ENCODE data around the gene TAF8.
"Not testable (repeated sequence)": the region's sequence is repeated elsewhere in the genome, so short reads cannot be mapped to it uniquely, and the experiment has no call there.

Gene TAF8

GRCh38 chr6:42050297-42051267, at the start of gene TAF8:
TSS of gene TAF8 (plus strand) at chr6:42050524. CDS start at chr6:42050542, 18 bp downstream.
- peak within 1 kb of the TSS; percentile 79 for H3K27ac ChIP-seq
- no peak for DNase-seq (ENCODE audit: low read depth, low spot score)

- DNase-seq (ENCODE audit: low read depth, low spot score), result no peak
- H3K27ac ChIP-seq, result no peak overlapping the region
These were observed 48.8 kb upstream of the TAF8 start for GRCh38 chr6:42001506-42001905.

GRCh38 chr6:42003658-42004057, 46.7 kb upstream of the TAF8 start:
- not testable (repeated sequence) for H3K27ac ChIP-seq; DNase-seq (ENCODE audit: low read depth, low spot score)

GRCh38 chr6:42007286-42008137, 42.8 kb upstream of the TAF8 start:
- H3K27ac ChIP-seq, result no peak overlapping the region
- DNase-seq (ENCODE audit: low read depth, low spot score), result no peak

- H3K27ac ChIP-seq; DNase-seq (ENCODE audit: low read depth, low spot score): not testable (repeated sequence)
These were observed 42.2 kb upstream of the TAF8 start for GRCh38 chr6:42008138-42008528.

- no peak for DNase-seq (ENCODE audit: low read depth, low spot score)
- H3K27ac ChIP-seq, result no peak overlapping the region
These were observed 40.5 kb upstream of the TAF8 start for GRCh38 chr6:42009844-42010184.

- no peak overlapping the region for H3K27ac ChIP-seq
- DNase-seq (ENCODE audit: low read depth, low spot score), result no peak
These were observed 40.0 kb upstream of the TAF8 start for GRCh38 chr6:42010185-42010891.

GRCh38 chr6:42010909-42011308, 39.4 kb upstream of the TAF8 start:
- DNase-seq (ENCODE audit: low read depth, low spot score), result no peak
- no peak overlapping the region for H3K27ac ChIP-seq

GRCh38 chr6:42012501-42013133, 37.7 kb upstream of the TAF8 start:
- no peak overlapping the region for H3K27ac ChIP-seq
- DNase-seq (ENCODE audit: low read depth, low spot score), result no peak

- DNase-seq (ENCODE audit: low read depth, low spot score), result no peak
- H3K27ac ChIP-seq, result no peak overlapping the region
These were observed 37.2 kb upstream of the TAF8 start for GRCh38 chr6:42013134-42013516.

GRCh38 chr6:42017021-42017643, 33.2 kb upstream of the TAF8 start:
- no peak overlapping the region for H3K27ac ChIP-seq
- DNase-seq (ENCODE audit: low read depth, low spot score), result no peak

GRCh38 chr6:42020967-42021366, 29.4 kb upstream of the TAF8 start:
- DNase-seq (ENCODE audit: low read depth, low spot score), result no peak
- H3K27ac ChIP-seq, result no peak overlapping the region

GRCh38 chr6:42021847-42022754, 28.2 kb upstream of the TAF8 start:
- DNase-seq (ENCODE audit: low read depth, low spot score), result no peak
- H3K27ac ChIP-seq, result no peak overlapping the region

GRCh38 chr6:42022755-42023384, 27.5 kb upstream of the TAF8 start:
- DNase-seq (ENCODE audit: low read depth, low spot score), result no peak
- H3K27ac ChIP-seq, result no peak overlapping the region

- no peak for DNase-seq (ENCODE audit: low read depth, low spot score)
- H3K27ac ChIP-seq, result no peak overlapping the region
These were observed 25.1 kb upstream of the TAF8 start for GRCh38 chr6:42025066-42025844.

GRCh38 chr6:42025845-42026243, 24.5 kb upstream of the TAF8 start:
- no peak overlapping the region for H3K27ac ChIP-seq

GRCh38 chr6:42026540-42026939, 23.8 kb upstream of the TAF8 start:
- DNase-seq (ENCODE audit: low read depth, low spot score), result no peak
- H3K27ac ChIP-seq, result no peak overlapping the region

More at GRCh38 chr6:42025845-42026243, 24.5 kb upstream of the TAF8 start:
- DNase-seq (ENCODE audit: low read depth, low spot score), result no peak
